Measurements from ENCODE around the gene FOXP1. TPM values are rescaled to one million over a fixed set of nuclear protein-coding genes. Genes with fewer than 3 reads are reported as not detected.

The FOXP1 gene
- polyA plus RNA-seq, 4 donors, result 31.3 to 39.3 (median 33.6) TPM

- DNase-seq (ENCODE audit: low read depth in 4 of 4, low spot score in 3 of 4), result no peak
Measured at GRCh38 chr3:71061581-71061980, 521.9 kb downstream of the FOXP1 start.

- DNase-seq (ENCODE audit: low read depth in 4 of 4, low spot score in 3 of 4), result no peak
Measured at GRCh38 chr3:71061037-71061436, 522.5 kb downstream of the FOXP1 start.

GRCh38 chr3:71060536-71060935 lies 523.0 kb downstream of the FOXP1 start:
- DNase-seq (ENCODE audit: low read depth in 4 of 4, low spot score in 3 of 4), result no peak

GRCh38 chr3:71057526-71057894 lies 526.0 kb downstream of the FOXP1 start:
- no peak for DNase-seq (ENCODE audit: low read depth in 4 of 4, low spot score in 3 of 4)

- no peak for DNase-seq (ENCODE audit: low read depth in 4 of 4, low spot score in 3 of 4)
Measured at GRCh38 chr3:71056327-71056726, 527.2 kb downstream of the FOXP1 start.

GRCh38 chr3:71055257-71056001 lies 528.1 kb downstream of the FOXP1 start:
- DNase-seq (ENCODE audit: low read depth in 4 of 4, low spot score in 3 of 4), result no peak

GRCh38 chr3:71054312-71054711 lies 529.2 kb downstream of the FOXP1 start:
- no peak for DNase-seq (ENCODE audit: low read depth in 4 of 4, low spot score in 3 of 4)

- DNase-seq (ENCODE audit: low read depth in 4 of 4, low spot score in 3 of 4), result no peak
Measured at GRCh38 chr3:71053495-71053894, 530.0 kb downstream of the FOXP1 start.

GRCh38 chr3:71052716-71053115 lies 530.8 kb downstream of the FOXP1 start:
- DNase-seq (ENCODE audit: low read depth in 4 of 4, low spot score in 3 of 4), result no peak

- no peak for DNase-seq (ENCODE audit: low read depth in 4 of 4, low spot score in 3 of 4)
Measured at GRCh38 chr3:71051893-71052687, 531.4 kb downstream of the FOXP1 start.

- DNase-seq (ENCODE audit: low read depth in 4 of 4, low spot score in 3 of 4), result no peak
Measured at GRCh38 chr3:71051259-71051595, 532.3 kb downstream of the FOXP1 start.

- no peak for DNase-seq (ENCODE audit: low read depth in 4 of 4, low spot score in 3 of 4)
Measured at GRCh38 chr3:71050538-71051258, 532.8 kb downstream of the FOXP1 start.

- no peak for DNase-seq (ENCODE audit: low read depth in 4 of 4, low spot score in 3 of 4)
Measured at GRCh38 chr3:71050166-71050537, 533.4 kb downstream of the FOXP1 start.

- DNase-seq (ENCODE audit: low read depth in 4 of 4, low spot score in 3 of 4), result no peak
Measured at GRCh38 chr3:71048948-71049347, 534.6 kb downstream of the FOXP1 start.

- DNase-seq (ENCODE audit: low read depth in 4 of 4, low spot score in 3 of 4), result no peak
Measured at GRCh38 chr3:71047616-71048531, 535.7 kb downstream of the FOXP1 start.

- DNase-seq (ENCODE audit: low read depth in 4 of 4, low spot score in 3 of 4), result no peak
Measured at GRCh38 chr3:71046791-71047190, 536.7 kb downstream of the FOXP1 start.

GRCh38 chr3:71045917-71046282 lies 537.6 kb downstream of the FOXP1 start:
- DNase-seq (ENCODE audit: low read depth in 4 of 4, low spot score in 3 of 4), result no peak

- DNase-seq (ENCODE audit: low read depth in 4 of 4, low spot score in 3 of 4), result no peak
Measured at GRCh38 chr3:71045212-71045916, 538.2 kb downstream of the FOXP1 start.

GRCh38 chr3:71042759-71043158 lies 540.8 kb downstream of the FOXP1 start:
- DNase-seq (ENCODE audit: low read depth in 4 of 4, low spot score in 3 of 4), result no peak

- DNase-seq (ENCODE audit: low read depth in 4 of 4, low spot score in 3 of 4), result no peak
Measured at GRCh38 chr3:71041371-71041770, 542.2 kb downstream of the FOXP1 start.
